ENCODE results near the gene SIX3.

SIX3 gene

DNA sequence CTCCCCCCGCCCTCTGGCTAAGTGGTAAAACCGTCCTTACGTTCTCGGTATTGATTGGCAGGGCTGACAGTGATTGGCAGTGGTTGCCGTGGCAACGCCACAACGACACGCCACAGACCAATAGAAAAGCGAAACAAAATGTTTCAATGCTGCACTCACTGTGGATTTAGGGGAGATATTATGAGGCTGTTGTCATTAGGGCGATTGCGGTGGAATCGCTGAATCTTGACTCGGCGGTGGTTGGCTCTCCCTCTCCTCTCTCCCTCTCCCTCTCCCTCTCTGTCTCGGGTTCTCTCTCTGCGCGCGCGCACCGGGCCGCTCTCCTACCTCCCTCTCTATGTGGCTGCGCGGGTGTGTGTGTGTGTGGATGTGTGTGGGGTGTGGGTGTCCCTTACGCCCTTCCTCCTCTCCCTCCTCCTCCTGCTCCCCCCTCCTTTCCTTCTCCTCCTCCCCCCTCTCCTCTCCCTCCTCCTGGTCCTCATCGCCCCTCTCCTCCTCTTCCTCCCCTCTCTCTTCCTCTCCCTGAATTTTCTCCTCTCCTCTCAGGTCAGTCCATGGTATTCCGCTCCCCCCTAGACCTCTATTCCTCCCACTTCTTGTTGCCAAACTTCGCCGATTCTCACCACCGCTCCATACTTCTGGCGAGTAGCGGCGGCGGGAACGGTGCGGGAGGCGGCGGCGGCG lies at the start of gene SIX3:
Gene SIX3 (plus strand): TSS at position 152 of the 684 bp plus-strand sequence. CDS start 403 bp downstream, at position 555.
- DNase-seq: peak; percentile 80

- no peak for DNase-seq
Observed at GRCh38 chr2:44894058-44894457, 47.4 kb upstream of the SIX3 start.

DNA sequence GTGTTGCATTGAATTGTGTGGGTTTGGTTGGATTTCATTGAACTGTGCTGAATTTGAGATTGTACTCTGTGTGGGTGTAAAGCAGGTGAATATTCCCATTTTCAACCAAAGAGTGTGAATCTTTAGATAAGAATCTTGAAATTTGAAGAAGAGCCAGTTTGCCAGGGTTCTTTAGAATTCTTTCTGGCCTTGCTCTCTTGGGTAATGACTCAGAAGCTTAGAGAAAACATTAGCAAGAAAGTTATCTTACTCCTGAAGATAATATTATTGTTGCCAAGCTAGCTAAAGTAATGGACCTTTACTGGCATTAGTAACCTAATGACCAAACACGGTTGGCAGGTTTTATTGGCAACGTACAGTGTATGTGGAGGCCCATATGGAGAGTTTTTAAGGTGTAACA lies 46.4 kb upstream of the SIX3 start:
- DNase-seq: no peak

DNA sequence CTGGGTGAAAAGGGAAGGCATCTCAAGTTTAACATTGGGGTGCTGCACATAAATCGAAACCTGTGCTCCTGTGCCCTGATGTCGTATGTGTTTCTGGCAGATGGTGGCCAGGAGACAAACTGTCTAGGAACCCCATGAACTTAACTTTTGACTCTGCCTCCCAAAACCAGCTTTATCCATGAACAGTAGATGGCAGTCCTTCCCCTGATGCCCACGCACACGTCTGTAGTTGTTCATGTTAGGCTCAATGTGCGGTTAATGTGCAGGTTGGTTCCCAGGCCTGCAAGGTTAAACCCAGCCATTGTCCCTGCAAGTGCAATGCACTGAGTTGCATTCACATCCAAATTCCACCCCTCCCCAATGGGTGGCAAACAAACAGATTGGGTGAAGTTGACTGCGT lies 44.1 kb upstream of the SIX3 start:
- DNase-seq: no peak

DNA sequence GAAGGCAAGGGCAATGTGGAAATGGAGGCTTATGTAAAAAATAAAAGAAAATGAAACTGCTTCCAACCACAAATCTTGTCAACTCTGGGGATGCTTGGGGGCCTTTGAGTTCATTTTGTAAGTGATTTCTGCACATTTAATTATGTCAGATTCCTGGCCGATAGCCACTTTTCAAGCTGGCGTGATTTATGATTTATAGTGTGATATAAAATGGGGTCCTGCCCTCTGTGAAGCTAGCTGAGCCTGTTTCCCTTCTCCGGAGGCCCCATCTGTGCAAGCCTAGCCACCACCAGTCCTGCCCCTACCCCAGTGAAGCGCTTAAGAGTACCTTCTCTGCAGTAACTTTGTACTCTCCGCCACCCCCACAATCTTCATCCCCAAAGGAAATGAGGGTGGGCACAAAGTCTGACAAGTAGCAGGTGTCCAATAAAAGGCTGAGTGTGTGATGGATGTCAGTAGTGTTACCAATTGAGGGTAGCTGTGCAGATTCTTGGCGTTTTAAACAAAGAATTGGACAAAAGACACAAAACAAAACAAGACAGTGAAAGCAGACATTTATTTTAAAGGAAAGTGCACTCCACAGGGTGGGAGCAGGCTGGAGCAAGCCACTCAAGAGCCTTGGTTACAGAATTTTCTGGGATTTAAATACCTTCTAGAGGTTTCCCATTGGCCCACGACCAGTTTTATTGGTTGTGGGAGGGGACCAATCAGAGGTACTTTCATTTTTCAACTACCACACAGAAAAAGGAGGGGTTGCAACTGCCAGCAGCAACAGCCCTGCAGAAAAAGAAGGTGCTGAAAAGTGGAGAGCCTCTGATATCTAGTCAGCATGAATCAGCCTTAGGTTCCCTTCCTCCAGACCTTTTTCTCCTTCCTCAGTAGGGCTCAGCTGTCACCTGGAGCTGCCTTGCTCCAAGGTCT lies 39.0 kb upstream of the SIX3 start:
- peak; percentile 21 for DNase-seq

- no peak for DNase-seq
Observed at GRCh38 chr2:44904578-44904977, 36.9 kb upstream of the SIX3 start.

- no peak for DNase-seq
Observed at GRCh38 chr2:44906972-44907371, 34.5 kb upstream of the SIX3 start.

GRCh38 chr2:44909831-44910230 lies 31.7 kb upstream of the SIX3 start:
- no peak for DNase-seq

DNA sequence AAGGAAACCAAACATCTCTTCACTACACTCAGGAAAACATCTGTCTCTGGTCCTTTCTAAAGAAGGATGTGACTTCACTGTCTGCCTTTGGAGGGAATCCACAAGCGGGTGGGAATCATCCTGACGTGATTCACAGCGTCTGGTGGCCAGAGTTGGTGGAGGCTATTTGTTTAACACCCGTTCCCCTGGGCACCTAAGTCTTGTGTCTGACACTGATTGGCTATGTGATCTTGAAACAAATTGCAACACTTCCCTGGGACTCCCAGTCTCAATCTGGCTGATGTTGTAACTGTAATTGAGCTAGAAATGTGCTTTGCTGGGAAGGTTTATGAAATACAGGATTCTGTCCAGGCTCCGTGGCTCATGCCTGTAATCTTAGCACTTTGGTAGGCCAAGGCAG lies 28.8 kb upstream of the SIX3 start:
- DNase-seq: no peak

- no peak for DNase-seq
Observed at GRCh38 chr2:44916291-44916690, 25.2 kb upstream of the SIX3 start.

DNA sequence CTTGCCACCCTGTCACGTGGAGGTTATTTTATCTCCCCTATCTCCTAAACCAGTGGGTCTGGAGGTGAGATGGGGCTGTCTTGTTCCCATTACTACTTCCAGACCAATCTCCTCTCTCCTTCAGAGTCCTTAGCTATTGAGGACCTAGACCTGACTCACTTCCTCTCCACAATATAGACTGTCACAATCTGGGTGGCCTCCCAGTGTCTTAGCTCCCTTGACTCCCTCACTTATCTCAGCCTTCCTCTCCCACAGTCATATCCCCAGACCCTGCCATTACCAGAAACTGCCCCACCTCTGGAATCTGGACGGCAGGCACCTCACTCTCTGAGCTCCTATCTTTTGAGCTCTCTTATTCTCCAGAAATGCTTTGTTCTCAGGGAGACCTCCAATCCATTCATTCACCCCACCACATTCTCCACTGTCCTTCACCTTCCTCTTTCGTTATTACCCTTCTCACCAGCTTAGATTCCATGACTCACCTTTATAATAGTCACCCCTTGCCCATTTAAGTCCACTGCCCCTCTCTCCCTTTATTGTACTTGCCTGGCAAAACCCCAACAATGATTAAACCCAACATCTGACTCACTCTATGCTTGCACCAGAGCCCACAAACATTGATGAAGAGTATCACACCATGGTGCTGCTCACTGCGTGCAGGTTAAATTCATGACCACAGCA lies 23.3 kb upstream of the SIX3 start:
- DNase-seq: no peak

DNA sequence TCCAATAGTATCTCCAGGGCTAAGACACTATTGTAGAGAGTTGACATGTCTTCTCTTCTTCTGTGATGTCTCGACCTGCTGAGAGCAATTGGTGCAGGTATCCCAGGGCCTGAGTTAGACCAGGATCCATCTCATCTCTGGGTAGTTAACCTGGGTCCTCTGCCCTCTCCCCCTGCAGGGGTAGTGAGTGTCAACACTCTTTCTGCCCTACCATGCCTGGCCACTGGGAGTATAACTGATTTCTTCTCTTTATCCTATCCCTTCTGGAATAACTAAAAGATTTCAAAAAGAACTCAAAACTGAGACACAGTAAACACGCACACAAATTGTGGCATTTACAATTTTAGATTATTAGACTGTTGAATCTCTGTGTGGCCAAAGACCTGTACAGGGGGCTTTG lies 20.8 kb upstream of the SIX3 start:
- no peak for DNase-seq

DNA sequence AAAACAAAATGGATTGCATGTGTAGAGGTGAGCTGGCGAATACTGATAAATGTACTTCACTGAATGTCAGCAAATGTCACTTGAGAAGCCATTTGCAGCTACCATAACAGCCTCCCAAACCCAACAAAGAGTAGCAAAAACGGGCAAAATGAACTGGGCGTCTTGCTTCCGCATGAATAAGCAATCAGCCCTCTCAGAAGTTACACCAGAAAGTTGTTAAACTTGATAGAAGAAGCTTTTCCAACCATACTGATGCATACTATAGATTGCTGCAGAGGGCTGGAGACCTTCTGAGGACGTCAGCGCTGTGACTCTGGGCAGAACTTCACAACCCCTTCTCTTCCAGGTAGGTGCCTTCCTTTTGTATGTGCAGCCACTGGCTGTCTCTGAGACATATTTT lies 18.7 kb upstream of the SIX3 start:
- no peak for DNase-seq

DNA sequence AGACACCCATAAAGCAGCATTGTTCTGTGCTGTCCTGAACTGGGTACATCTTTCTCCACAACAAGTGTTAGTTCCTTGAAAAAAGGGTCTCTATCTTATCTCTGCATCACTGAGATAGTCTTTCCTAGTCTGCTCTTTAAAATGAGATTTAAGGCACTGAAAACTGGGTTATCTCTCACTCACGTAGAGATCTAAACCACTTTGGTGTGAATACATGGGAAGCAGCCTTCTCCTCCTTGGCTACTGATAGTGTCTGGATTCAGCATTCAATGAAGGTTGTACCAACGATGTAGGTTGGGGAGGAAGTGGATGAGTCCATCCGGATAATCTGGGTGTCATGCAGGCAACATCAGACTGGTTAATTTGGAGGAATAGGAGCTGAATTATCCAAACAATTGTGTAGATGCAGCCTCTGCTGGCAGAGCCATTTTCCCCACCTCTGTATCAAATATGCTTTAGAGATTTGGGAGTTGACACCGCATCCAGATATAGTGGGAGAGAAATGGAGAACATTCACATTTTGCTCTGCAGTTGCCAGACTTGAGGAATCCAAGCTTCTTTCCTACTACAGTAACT lies 15.9 kb upstream of the SIX3 start:
- no peak for DNase-seq

DNA sequence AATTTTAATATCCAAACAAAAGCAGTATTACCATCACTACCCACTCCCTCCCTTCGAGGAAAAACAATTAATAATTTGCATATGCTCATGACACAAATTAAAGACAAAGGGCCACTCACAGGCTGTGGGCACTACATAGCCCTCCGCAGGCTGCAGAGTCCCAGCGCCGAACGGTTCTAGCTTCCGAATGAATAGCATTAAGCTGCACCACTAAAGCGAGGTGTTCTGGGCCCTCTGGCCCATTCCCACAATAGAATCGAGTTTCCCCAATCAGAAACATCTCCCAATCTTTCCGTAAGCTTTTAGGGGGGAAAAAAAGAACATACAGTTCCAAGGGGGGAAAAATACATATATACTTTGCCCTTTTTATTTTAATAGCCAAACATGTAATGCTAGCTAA lies 14.5 kb upstream of the SIX3 start:
- DNase-seq: no peak

- DNase-seq: no peak
Observed at GRCh38 chr2:44927985-44928482, 13.5 kb upstream of the SIX3 start.

GRCh38 chr2:44928483-44929158 lies 12.9 kb upstream of the SIX3 start:
- DNase-seq: no peak

- no peak for DNase-seq
Observed at GRCh38 chr2:44929159-44929734, 12.3 kb upstream of the SIX3 start.

GRCh38 chr2:44929735-44930273 lies 11.7 kb upstream of the SIX3 start:
- DNase-seq: no peak

DNA sequence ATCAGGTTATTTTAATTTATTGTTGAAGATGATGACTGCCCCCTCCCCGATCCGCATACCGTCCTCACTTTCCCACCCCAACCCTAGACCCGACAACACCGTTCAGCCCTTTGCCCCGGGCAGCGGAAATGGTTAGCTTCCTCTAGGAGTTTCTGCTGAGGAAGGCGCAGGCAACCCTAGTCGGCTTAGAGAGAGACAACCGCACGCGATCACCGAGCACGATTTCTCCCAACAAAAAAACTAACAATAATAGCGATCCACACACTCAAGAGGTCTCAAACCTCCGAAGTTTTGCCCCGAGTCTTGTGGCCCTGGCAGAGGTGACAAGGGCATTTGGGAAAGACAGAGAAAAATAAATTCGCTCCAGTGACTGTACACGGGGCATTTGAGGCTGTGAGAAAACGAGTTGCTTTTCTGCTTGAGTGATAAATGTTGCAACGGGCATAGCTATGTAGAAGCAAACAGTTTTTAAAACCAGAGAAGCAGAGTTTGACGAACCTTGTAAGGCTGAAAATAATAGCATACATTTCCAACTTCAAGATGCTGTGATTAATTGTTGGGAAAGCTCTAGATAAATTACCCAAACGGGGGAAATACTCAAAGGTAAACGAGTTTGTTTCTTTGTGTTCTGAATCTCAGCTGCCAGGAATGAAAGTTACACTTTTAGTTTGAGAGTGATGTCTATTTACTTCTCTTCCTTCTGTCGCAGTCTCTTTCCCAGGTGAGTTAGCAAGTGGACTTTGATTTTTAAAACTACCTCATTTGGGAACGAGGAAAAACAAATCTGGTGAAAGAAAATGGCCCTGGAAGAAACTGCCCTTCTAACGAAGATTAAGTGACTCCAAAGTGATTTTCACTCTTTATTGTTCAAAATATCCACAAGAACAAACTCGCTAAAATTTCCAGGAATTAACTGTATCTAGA lies 11.0 kb upstream of the SIX3 start:
- DNase-seq: no peak
